GM21717 (cell line): Measurements from ENCODE around the gene HGD.
"Not testable (repeated sequence)": the region's sequence is repeated elsewhere in the genome, so short reads cannot be mapped to it uniquely, and the experiment has no call there.

ENCODE experiments used
- ATAC-seq: cut with Tn5 transposase; IDR thresholded peaks from one replicate; pipeline ENCODE4 v1.9.1; 2021; ENCODE audit warnings: mild to moderate bottlenecking, moderate library complexity; ENCODE audit not compliant: unreplicated experiment

HGD gene

GRCh38 chr3:120640231-120640630 is 41.8 kb downstream of the HGD start:
- no peak for ATAC-seq

- ATAC-seq, result not testable (repeated sequence)
These were observed 43.2 kb downstream of the HGD start for GRCh38 chr3:120638820-120639219.

- no peak for ATAC-seq
These were observed 44.0 kb downstream of the HGD start for GRCh38 chr3:120637851-120638559.

- no peak for ATAC-seq
These were observed 45.1 kb downstream of the HGD start for GRCh38 chr3:120636795-120637401.

GRCh38 chr3:120634539-120634938 is 47.5 kb downstream of the HGD start:
- ATAC-seq, result no peak

- ATAC-seq, result no peak
These were observed 56.9 kb downstream of the HGD start for GRCh38 chr3:120625159-120625586.

GRCh38 chr3:120623727-120624093 is 58.3 kb downstream of the HGD start:
- no peak for ATAC-seq

- ATAC-seq, result no peak
These were observed 58.9 kb downstream of the HGD start for GRCh38 chr3:120622870-120623726.

GRCh38 chr3:120622457-120622856 is 59.6 kb downstream of the HGD start:
- no peak for ATAC-seq

- ATAC-seq, result not testable (repeated sequence)
These were observed 65.3 kb downstream of the HGD start for GRCh38 chr3:120616745-120617144.

GRCh38 chr3:120615847-120616609 is 66.0 kb downstream of the HGD start:
- no peak for ATAC-seq

GRCh38 chr3:120614765-120615164 is 67.3 kb downstream of the HGD start:
- no peak for ATAC-seq

- no peak for ATAC-seq
These were observed 73.5 kb downstream of the HGD start for GRCh38 chr3:120608506-120608905.

GRCh38 chr3:120604784-120605183 is 77.3 kb downstream of the HGD start:
- no peak for ATAC-seq

GRCh38 chr3:120604382-120604781 is 77.7 kb downstream of the HGD start:
- ATAC-seq, result no peak

GRCh38 chr3:120602682-120603081 is 79.4 kb downstream of the HGD start:
- ATAC-seq, result no peak

- no peak for ATAC-seq
These were observed 80.5 kb downstream of the HGD start for GRCh38 chr3:120601554-120601953.

GRCh38 chr3:120599211-120599610 is 82.8 kb downstream of the HGD start:
- ATAC-seq, result no peak

- ATAC-seq, result peak; percentile 49
These were observed 84.5 kb downstream of the HGD start for GRCh38 chr3:120597445-120598049.

- ATAC-seq, result no peak
These were observed 85.2 kb downstream of the HGD start for GRCh38 chr3:120596853-120597223.
